Loucy (cell line): Measurements from ENCODE around the gene GARIN6.

Source experiments
- CTCF ChIP-seq: fragments of 200-600 bp; sonication (generic); conservative IDR thresholded peaks from 2 replicates; pipeline ENCODE4 v1.5.1; 2014; ENCODE audit warnings: mild to moderate bottlenecking, antibody characterized with exemption, low read length
- EZH2phosphoT487 ChIP-seq: fragments of 200-600 bp; IDR thresholded peaks from 2 replicates; pipeline ENCODE4 v1.6.1; 2018; ENCODE audit warnings: antibody characterized with exemption, mild to moderate bottlenecking, moderate library complexity, borderline replicate concordance

GRCh38 chr12:99686142-99686541, 38.6 kb downstream of the GARIN6 start:
- no peak for TF ChIP-seq CTCF
- no peak for TF ChIP-seq EZH2phosphoT487
